Stimulated activated naive CD4-positive, alpha-beta T cell treated with Interleukin-2 at 50 U/mL for 16 hours (primary cell): ENCODE results near the gene NKX6-2.
"Not testable (repeated sequence)": the region's sequence is repeated elsewhere in the genome, so short reads cannot be mapped to it uniquely, and the experiment has no call there.

Source experiments
- DNase-seq: peaks from one replicate; lab custom pipeline; 2025; lab: John Stamatoyannopoulos, UW

The NKX6-2 gene

DNA sequence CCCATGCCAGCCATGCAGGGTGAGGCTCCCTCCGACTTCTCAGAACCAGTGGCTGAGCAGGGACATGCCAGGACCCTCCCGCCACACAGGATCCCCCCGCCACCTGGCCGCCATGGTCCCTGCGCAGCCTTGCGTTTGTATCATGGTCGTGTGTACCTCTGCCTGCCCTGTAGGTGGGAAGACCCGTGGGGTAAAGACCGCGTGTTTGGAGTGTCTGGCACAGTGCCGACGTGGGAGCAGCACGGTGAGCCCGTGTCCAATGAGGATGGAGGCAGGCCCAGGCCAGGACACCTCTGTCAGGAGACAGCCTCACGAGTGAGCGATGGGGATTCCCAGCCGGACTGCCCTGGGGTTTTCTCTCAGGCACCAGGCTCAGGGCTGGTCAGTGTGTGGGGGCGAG lies 31.9 kb downstream of the NKX6-2 start:
- DNase-seq = no peak

GRCh38 chr10:132753596-132753995 lies 32.4 kb downstream of the NKX6-2 start:
- DNase-seq = no peak

DNA sequence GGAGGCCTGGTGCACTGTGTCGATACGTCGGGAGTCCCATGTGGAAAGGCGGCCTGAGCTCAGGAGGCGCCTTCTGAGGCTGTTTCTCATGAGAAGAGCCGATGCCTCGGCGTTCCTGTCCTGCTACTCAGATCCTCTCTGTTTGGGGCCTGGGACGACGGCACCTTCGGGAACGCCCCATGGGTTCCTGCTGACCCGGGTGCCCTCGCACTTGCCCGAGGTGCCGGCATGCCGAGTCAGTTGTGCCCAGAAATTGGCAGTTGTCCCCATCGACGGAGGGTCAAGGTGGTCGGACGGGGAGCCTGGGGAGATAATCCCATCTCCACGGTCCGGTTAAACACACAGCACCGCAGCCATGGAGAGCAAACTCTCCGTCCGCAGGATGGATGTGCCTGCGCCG lies 33.0 kb downstream of the NKX6-2 start:
- no peak for DNase-seq

DNA sequence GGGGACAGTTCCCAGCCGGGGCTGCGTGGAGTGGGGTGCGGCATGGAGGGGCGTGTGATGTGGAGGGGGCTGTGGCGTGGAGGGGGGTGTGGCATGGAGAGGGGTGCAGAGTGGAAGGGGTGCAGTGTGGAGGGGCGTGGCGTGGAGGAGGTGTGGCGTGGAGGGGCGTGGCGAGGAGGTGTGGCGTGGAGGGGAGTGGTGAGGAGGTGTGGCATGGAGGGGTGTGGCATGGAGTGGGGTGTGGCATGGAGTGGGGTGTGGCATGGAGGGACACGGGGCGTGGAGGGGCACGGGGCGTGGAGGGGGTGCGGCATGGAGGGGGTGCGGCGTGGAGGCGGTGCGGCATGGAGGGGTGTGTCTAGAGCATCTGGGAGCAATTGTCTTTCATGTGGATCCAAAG lies 33.6 kb downstream of the NKX6-2 start:
- no peak for DNase-seq

DNA sequence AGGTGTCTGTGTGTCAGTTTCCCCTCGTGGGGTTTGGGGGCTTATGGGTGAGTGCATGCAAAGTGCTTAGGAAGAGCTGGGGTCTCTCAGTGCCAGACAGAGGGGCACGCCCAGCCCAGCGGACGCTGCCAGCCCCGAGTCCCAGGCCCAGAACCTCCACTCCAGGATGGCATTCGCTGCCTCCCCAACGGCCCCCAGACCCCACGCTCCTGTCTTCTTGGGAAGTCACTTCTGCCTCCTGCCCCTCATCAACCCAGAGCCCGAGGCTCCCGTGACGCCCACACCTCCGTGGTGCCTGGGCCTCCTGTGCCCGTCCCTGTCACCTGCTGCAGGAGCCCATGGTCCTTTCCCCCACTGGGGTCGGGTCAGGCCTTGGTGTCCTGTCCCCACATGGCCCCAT lies 35.0 kb downstream of the NKX6-2 start:
- no peak for DNase-seq

DNA sequence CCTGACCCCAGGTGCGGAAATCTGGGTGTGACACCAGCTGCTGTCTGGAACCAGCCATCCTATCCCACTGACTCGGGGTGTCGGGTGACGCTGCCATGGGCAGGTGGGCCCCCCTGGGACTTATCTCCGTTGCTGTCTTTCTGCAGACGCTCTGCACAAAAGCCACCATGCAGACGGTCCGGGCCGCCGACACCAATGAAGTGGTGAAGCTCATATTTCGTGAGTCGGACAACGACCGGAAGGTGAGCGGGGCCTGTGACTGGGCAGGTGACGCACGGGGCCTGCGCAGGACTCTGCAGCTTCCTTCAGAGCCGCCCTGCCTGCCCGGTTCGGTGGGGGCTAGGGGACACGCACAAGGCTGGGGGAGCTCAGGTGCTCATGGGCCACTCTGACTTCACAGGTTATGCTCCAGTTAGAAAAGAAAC lies 36.6 kb downstream of the NKX6-2 start:
- DNase-seq = no peak

- no peak for DNase-seq
Measured at GRCh38 chr10:132748545-132749370, 37.2 kb downstream of the NKX6-2 start.

GRCh38 chr10:132748135-132748534 lies 37.8 kb downstream of the NKX6-2 start:
- DNase-seq = no peak

DNA sequence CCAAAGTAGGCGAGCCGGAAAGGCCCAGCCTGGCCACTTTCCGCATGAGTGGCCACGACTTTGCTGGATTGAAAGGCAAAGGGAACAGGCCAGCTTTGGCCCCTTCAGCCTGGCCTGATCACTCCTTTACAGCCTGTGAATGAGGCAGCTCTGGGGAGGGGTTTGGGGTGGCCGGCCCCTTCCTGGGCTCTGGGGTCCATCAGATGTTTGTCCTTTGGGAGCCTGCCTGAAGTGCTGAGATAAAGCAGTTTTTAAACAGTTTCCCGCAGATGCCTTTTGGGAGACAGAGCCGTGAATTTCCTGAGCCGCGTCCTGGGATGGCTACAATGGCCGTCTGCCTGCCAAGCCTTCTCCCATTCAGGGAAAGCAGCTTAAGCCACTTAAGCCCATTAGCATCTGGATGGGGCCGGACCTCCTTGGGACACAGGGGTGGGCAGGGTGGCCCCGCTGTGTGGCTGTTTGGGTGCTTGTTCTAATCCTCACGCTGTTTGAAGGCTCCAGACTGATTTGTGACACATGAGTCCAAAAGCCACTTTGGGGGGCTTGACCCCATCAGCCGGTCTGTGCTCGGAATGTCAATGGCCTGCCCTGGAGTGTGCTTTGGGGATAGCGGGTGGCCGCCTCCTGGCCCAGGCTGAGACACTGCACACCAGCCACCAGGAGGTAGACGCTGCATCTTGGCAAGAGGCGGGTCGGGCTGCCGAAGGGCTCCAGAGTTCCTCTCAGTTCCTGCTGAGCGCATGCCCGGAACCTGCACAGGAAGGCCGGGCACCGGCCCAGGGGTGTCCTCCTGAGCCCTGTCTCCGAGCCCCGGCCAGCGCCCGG lies 38.9 kb downstream of the NKX6-2 start:
- DNase-seq = no peak

- no peak for DNase-seq
Measured at GRCh38 chr10:132746386-132746785, 39.6 kb downstream of the NKX6-2 start.

- DNase-seq = no peak
Measured at GRCh38 chr10:132745971-132746370, 40.0 kb downstream of the NKX6-2 start.

DNA sequence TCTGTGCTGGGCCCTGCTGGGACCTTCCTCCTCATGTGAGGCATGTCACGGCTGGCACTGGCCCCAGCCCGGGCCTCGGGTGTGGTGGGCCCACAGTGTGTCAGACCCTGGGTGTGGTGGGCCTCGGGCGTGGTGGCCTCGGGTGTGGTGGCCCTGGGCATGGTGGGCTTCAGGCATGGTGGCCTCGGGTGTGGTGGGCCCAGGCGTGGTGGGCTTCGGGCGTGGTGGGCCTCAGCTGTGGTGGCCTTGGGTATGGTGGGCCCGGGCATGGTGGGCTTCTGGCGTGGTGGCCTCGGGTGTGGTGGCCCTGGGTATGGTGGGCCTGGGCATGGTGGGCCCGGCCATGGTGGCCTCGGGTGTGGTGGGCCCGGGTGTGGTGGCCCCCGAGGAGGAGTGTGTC lies 40.4 kb downstream of the NKX6-2 start:
- no peak for DNase-seq

DNA sequence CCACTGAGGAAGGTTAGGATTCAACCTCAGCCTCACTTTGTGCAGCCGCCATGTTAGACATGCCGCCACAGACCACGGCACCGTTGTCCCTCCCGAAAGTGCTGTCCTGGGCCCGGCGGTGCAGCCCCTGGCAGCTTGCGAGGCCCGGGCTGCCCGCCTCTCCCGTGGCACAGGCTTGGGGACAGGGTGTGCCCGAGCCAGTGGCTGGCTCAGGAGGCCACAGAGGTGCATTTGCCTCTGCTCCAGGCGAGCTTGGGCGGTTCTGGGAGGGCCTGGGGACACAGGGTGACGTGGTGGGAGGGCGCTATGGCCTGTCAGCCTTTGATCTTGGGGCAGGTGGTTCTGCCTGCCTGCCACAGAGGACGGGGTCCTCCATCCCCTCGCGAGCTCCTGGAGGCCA lies 41.1 kb downstream of the NKX6-2 start:
- no peak for DNase-seq

GRCh38 chr10:132743925-132744490 lies 41.9 kb downstream of the NKX6-2 start:
- DNase-seq = no peak

GRCh38 chr10:132743196-132743924 lies 42.6 kb downstream of the NKX6-2 start:
- not testable (repeated sequence) for DNase-seq

DNA sequence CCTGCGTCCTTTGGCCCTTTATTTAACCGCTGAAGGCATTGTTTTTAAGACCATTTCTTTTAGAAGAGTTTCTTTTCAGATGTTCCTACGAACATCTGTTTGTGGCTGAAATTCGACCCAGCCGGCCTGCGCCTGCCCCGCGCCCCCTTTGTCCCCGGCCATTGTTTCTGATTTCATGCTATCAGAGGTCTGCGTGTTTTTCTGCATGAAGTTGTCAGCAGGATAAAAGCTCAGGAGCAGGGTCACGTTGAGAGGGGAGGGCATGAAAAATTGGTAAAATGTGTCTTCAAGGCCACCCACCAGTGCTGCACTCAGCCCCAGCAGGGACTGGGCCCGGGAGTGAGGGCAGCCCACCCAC lies 43.1 kb downstream of the NKX6-2 start:
- no peak for DNase-seq

DNA sequence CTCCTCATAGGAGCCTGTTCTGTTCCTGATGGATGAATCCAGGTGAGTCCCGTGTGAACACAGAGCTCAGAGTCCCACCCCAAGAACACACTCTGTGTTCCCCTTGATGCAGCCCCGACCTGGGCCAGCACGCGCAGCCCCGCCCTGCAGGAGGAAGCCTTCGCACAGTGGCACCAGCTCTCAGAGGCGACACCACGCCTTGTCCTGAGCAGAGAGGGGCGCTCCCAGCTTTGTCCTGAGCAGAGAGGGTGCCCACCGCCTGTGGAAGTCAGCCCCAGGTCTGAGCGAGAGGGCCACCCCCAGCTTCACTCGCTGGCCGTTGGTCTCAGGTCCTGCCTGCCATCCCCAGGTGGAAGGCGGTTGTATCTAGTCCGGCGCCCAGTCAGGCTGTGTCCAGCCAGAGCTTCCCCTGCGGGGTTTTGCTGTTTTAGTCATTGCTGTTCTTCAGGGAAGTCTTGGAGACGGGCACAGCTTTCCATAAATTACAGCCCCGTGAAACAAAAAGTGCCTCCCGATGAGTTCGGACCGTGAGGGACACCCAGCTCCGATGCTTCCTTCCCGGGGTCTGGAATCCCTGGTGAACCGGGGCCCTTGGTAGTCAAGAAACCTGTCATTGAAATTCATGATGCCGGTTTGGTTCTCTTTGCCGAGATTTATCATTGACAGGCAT lies 43.6 kb downstream of the NKX6-2 start:
- no peak for DNase-seq

GRCh38 chr10:132740588-132740987 lies 45.4 kb downstream of the NKX6-2 start:
- DNase-seq = no peak

- no peak for DNase-seq
Measured at GRCh38 chr10:132739225-132739613, 46.7 kb downstream of the NKX6-2 start.

DNA sequence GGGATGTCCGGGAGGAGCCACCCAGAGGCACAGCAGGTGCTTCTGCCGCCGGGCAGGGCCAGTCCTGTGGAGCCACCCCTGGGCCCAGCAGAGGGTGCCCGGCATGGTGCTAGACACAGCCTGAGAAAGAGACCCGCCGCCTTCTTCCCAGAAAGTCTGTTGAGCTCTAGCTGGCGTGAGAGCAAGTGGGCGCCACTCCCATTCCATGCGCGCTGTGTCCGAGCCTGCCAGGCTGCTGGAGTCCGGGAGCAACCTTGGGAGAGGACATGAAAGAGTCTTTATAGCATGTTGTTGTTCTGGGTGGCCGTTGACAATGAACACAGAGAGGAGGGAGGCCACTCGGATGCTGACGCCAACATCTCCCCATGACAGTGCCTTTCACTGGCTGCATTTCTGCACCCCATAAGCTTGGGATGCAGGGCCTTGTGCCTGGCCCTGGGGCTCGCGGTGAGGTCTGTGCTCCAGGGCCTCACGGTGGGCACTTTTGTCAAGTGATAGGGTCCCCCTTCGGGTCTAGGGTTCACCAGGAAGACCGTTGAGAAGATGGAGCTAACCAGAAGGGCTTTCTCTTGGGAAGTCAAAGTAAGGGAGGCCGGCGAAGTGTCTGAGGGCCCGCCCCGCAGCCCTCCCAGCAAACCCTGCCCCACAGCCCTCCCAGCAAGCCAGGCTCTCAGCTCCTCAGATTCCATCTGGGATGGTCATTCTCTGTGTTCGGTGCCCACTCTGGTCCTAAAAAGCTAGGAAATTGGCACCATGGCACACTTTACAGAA lies 47.3 kb downstream of the NKX6-2 start:
- DNase-seq = no peak
